Measurements from ENCODE around the gene GRB10. TPM values are rescaled to one million over a fixed set of nuclear protein-coding genes. Genes with fewer than 3 reads are reported as not detected.

GRB10 gene
- total and polyA plus RNA-seq, 2 of the 8 experiments (the other 6 are each of a cell fraction or from before 2014, with no cell fraction given) = 35.7 to 97.0 TPM

DNA sequence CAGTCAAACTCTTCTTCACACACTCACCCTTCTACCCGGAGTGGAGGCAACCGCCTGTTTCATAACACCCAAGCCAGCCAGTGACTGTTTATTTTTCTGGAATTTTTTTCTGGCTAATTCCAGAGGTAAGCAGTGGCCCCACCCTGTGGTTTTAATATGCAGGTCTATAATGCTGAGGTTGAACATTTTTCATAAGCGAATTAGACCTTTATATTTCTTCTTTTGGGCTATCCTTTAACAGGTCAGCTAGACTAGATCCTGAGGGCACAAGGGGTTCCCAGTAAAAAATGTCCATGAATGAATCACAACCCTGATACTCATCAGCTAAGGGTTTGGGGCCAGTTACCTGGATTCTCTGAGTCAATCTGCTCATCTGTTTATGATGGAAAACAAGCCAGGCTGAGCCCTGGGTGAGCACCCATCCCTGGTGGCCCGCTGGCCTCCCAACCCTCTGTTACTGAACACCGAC is 76.2 kb downstream of the GRB10 start (continued):
- TF ChIP-seq EGR1 (IDR thresholded peaks at IDR 0.05; ENCODE audit: borderline replicate concordance, low read depth, low read length) (no peak), NANOG (IDR thresholded peaks at IDR 0.05; ENCODE audit: insufficient read depth, low read depth, low read length, poor library complexity, severe bottlenecking) (no peak), CTBP2 (IDR thresholded peaks at IDR 0.05; ENCODE audit: borderline replicate concordance, insufficient read depth, insufficient read length, low read length) (no peak)

Data from H1 (cell line).